H1 (cell line): ENCODE data around the gene KCNMA1. TPM values are rescaled to one million over a fixed set of nuclear protein-coding genes. Genes with fewer than 3 reads are reported as not detected.

Experiments
- BCL11A ChIP-seq, 2 experiments: IDR thresholded peaks; one replicate each; pipeline ENCODE4 v1.6.1; 2011; ENCODE audit warnings: low read depth in 2 of 2, low read length in 2 of 2, mild to moderate bottlenecking in 2 of 2
- SUZ12 ChIP-seq: fragments of 200-600 bp; sonication (generic); IDR thresholded peaks from 2 replicates; pipeline ENCODE4 v1.6.1; 2012; ENCODE audit warnings: mild to moderate bottlenecking, inconsistent platforms, low read length, moderate library complexity, mixed read lengths
- TBP ChIP-seq: IDR thresholded peaks from 2 replicates; pipeline ENCODE4 v1.6.1; 2011; ENCODE audit warnings: low read depth, low read length, improper control_type of control experiment
- TCF12 ChIP-seq: IDR thresholded peaks from 2 replicates; pipeline ENCODE4 v1.6.1; 2011; ENCODE audit warnings: low read depth, mild to moderate bottlenecking, low read length
- polyA plus RNA-seq, 7 experiments: library from polyadenylated mRNA; depleted of rRNA in 3 of 7; stranded (reverse) in 5 of 7; unstranded in 2 of 7; fragments of >200 nt in 5 of 7; fragments of 200-250 nt in 2 of 7; gene quantifications; 1 replicate in 5 of 7; 2 replicates in 1 of 7; 4 replicates in 1 of 7; pipeline versions ENCODE4 v1.2.1 to v1.2.3, GENCODE V29; 2011 to 2013; ENCODE audit warnings: missing spikeins in 2 of 7, mixed read lengths in 2 of 7
- total RNA-seq: library from RNA; stranded (reverse); fragmentation: NEBNext Ultra II Directional; extraction: Animal tissue kit (Norgen Biotek cat#: 25700); gene quantifications from 2 replicates; pipeline ENCODE4 v1.2.1, GENCODE V29; 2021

Gene KCNMA1
- total and polyA plus RNA-seq, 2 of the 8 experiments (the other 6 are each of a cell fraction or from before 2014, with no cell fraction given), result 10.2 to 11.1 TPM

DNA sequence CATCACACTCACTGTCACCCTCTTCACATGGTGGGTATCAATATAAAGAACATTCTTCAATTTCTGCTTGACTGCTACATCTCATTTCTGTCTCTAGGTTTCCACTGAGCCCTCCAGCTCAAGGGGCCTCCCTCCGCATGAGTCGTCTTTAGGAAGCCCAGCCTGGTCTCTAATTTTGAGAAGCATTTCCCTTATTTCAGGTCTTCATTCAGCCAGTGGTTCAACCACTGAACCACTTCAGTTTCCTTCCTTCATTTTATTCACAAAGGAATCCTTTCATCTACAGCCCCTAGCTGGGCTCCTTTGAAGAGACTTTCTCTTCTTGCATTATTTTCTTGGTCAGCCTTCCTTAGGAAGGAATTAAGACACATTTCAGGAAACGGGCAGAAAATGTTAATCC lies 257.4 kb downstream of the KCNMA1 start (continued):
- TF ChIP-seq BCL11A (IDR thresholded peaks at IDR 0.05; ENCODE audit: low read depth in 2 of 2, low read length in 2 of 2) (no peak), TCF12 (no peak), SUZ12 (no peak), TBP (no peak)
- TF ChIP-seq, all 59 proteins: peak for 0
